Hepatocyte (in vitro differentiated cells): ENCODE results near the gene CYBA. TPM values are rescaled to one million over a fixed set of nuclear protein-coding genes. Genes with fewer than 3 reads are reported as not detected.

ENCODE experiments used
- DNase-seq: peaks from one replicate; pipeline ENCODE4 v3.0.0-alpha.2; 2016; ENCODE audit warnings: low spot score
- H2AFZ ChIP-seq: fragments of 200-600 bp; sonication (generic); 2 replicates; pipeline ENCODE4 v1.6.0; 2016; ENCODE audit warnings: antibody characterized with exemption, mild to moderate bottlenecking
- H3K27ac ChIP-seq: fragments of 200-600 bp; sonication (generic); 2 replicates; pipeline ENCODE4 v1.5.1; 2016; ENCODE audit warnings: mild to moderate bottlenecking
- H3K27me3 ChIP-seq: fragments of 200-600 bp; sonication (generic); 2 replicates; pipeline ENCODE4 v1.6.1; 2016
- H3K36me3 ChIP-seq: fragments of 200-600 bp; sonication (generic); replicated peaks from 2 replicates; pipeline ENCODE4 v1.5.1; 2016; ENCODE audit warnings: low read depth; ENCODE audit not compliant: insufficient read depth
- H3K4me1 ChIP-seq: fragments of 200-600 bp; sonication (generic); 2 replicates; pipeline ENCODE4 v1.5.1; 2016; ENCODE audit warnings: mild to moderate bottlenecking, moderate library complexity; ENCODE audit not compliant: insufficient read depth
- H3K4me2 ChIP-seq: fragments of 200-600 bp; sonication (generic); 2 replicates; pipeline ENCODE4 v1.6.0; 2016
- H3K4me3 ChIP-seq: fragments of 200-600 bp; sonication (generic); 2 replicates; pipeline ENCODE4 v1.5.1; 2016; ENCODE audit warnings: mild to moderate bottlenecking
- H3K79me2 ChIP-seq: fragments of 200-600 bp; sonication (generic); 2 replicates; pipeline ENCODE4 v1.6.0; 2017; ENCODE audit warnings: mild to moderate bottlenecking
- H3K9me2 ChIP-seq: fragments of 200-600 bp; sonication (generic); replicated peaks from 2 replicates; pipeline ENCODE4 v1.6.0; 2017; ENCODE audit warnings: mild to moderate bottlenecking; ENCODE audit not compliant: insufficient read depth
- H3K9me3 ChIP-seq: fragments of 200-600 bp; sonication (generic); 2 replicates; pipeline ENCODE4 v1.5.1; 2016; ENCODE audit warnings: low read depth, mild to moderate bottlenecking
- H4K20me1 ChIP-seq: fragments of 200-600 bp; sonication (generic); 2 replicates; pipeline ENCODE4 v1.6.0; 2016; ENCODE audit warnings: mild to moderate bottlenecking; ENCODE audit not compliant: insufficient read depth, poor library complexity, severe bottlenecking
- CTCF ChIP-seq: fragments of 200-600 bp; sonication (generic); IDR thresholded peaks from 2 replicates; pipeline ENCODE4 v1.5.1; 2016; ENCODE audit warnings: antibody characterized with exemption, mild to moderate bottlenecking; ENCODE audit not compliant: poor library complexity
- EZH2 ChIP-seq: fragments of 200-600 bp; sonication (generic); IDR thresholded peaks from 2 replicates; pipeline ENCODE4 v1.6.1; 2016; ENCODE audit warnings: antibody characterized with exemption, mild to moderate bottlenecking, borderline replicate concordance
- EZH2phosphoT487 ChIP-seq: fragments of 200-600 bp; sonication (generic); IDR thresholded peaks from one replicate; pipeline ENCODE4 v1.6.1; 2018; ENCODE audit warnings: antibody characterized with exemption, mild to moderate bottlenecking, low read depth, moderate library complexity; ENCODE audit not compliant: unreplicated experiment, severe bottlenecking
- WGBS: methylation state at CpG from one replicate; pipeline ENCODE4 v1.1.6; 2016; ENCODE audit warnings: low lambda C conversion rate; ENCODE audit errors: missing lambda C conversion rate; 5-methylcytosine and 5-hydroxymethylcytosine counted together
- polyA plus RNA-seq: library from polyadenylated mRNA; unstranded; fragments of >200 nt; fragmentation: Nextera tagmentation; extraction: Ambion mirVana; gene quantifications from 2 replicates; pipeline ENCODE4 v1.2.1, GENCODE V29; 2016
- total RNA-seq: library from RNA; depleted of rRNA; stranded (reverse); fragments of >200 nt; gene quantifications from 2 replicates; pipeline ENCODE4 v1.2.3, GENCODE V29; 2014

The CYBA gene
- total and polyA plus RNA-seq, 2 experiments from 2014 or later: 196 to 419 TPM

DNA sequence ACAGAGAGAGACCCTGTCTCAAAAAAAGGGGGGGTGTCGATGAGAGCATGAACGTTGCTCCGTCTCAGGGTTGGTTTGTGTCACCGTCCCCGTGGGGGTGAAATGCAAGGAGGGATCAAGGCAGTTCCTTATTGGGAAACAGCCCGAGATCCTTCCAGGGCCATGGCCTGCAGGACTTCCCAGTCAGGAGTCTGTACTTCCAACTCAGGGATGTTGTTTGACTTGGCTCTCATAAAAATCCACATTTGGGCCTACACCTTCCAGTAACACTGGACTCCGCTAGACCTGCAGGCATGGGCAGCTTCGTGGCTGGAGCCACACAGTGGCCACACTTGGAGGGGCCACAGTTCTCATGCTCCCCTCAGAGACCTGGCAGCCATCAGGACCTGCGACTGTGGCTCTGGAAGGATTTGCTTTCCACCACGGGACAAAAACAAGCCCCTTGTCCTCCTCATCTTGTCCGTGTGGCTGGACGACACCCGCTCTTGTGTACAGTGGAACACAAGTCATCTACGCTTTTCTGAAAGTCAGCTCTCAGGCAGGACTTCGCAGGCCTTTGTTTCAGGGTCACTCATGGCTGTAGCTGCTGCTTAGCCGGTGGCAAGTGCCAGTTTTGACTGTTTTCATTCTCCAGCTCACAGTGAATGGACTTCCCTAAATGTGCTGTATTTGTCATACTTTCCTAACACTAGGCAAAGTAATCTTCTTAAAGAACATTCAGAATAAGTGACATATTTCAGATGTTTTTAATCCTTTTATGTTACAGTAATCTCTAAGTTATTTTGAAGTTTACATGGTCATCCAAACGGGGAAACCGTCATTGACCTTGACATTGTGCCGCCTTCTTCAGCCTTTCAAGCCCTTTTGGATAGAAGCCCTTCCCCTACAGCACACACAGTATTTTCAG lies 36.7 kb downstream of the CYBA start:
- no peak overlapping the region for H3K4me3 ChIP-seq
- H3K4me1 ChIP-seq: peaks cover 14% of the 10 kb centered on the region
- H3K4me2 ChIP-seq: no peak overlapping the region
- no peak overlapping the region for H3K27ac ChIP-seq
- no peaks in the 10 kb centered on the region for H3K9me3 ChIP-seq
- no peaks in the 10 kb centered on the region for H3K27me3 ChIP-seq
- no peaks in the 10 kb centered on the region for H3K36me3 ChIP-seq
- DNase-seq: no peak
- TF ChIP-seq EZH2phosphoT487 (no peak), EZH2 (no peak), CTCF (no peak)
- no peak overlapping the region for H2AFZ ChIP-seq
- H4K20me1 ChIP-seq: peaks cover 9% of the 10 kb centered on the region
- H3K79me2 ChIP-seq: peaks cover 8% of the 10 kb centered on the region
- 92% methylated on average over 19 of the region's 19 CpGs for WGBS
- no peaks in the 10 kb centered on the region for H3K9me2 ChIP-seq

DNA sequence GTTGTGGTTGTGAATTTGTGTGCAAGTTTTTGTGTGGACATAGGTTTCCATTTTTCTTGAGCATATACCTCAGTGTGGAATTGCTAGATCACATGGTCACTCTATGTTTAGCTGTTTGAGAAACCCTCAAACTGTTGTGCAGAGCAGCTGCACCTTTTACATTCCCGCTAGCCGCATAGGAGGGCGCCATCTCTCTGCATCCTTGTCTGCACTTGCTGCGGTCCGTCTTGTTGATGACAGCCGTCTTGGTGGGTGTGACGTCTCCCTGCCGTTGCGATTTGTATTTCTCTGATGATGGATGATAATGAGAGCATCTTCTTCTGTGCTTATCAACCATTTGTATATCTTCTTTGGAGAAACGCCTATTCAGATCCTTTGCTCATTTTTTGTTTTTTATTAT lies 37.6 kb downstream of the CYBA start:
- WGBS: 91% methylated on average over 10 of the region's 10 CpGs
- Histone ChIP-seq H3K4me2 (no peak overlapping the region), H4K20me1 (peaks cover 5% of the 10 kb centered on the region), H3K27ac (no peak overlapping the region), H3K4me3 (no peak overlapping the region), H3K9me2 (no peaks in the 10 kb centered on the region), H3K4me1 (peaks cover 7% of the 10 kb centered on the region), H3K79me2 (peaks cover 6% of the 10 kb centered on the region), H2AFZ (no peak overlapping the region), H3K36me3 (no peaks in the 10 kb centered on the region), H3K27me3 (no peaks in the 10 kb centered on the region), H3K9me3 (no peaks in the 10 kb centered on the region)
- TF ChIP-seq EZH2 (no peak), CTCF (no peak), EZH2phosphoT487 (no peak)
- DNase-seq: no peak

GRCh38 chr16:88610909-88611812 lies 39.7 kb downstream of the CYBA start:
- Histone ChIP-seq H3K4me3 (no peak overlapping the region), H3K27me3 (no peaks in the 10 kb centered on the region), H3K79me2 (peaks cover 5% of the 10 kb centered on the region), H3K36me3 (no peaks in the 10 kb centered on the region), H3K9me3 (no peaks in the 10 kb centered on the region), H3K4me1 (no peaks in the 10 kb centered on the region), H3K4me2 (no peak overlapping the region), H4K20me1 (peaks cover 2% of the 10 kb centered on the region), H3K9me2 (no peaks in the 10 kb centered on the region), H2AFZ (no peak overlapping the region), H3K27ac (no peak overlapping the region)
- 73% methylated on average over 41 of the region's 49 CpGs for WGBS
- no peak for TF ChIP-seq CTCF
- no peak for TF ChIP-seq EZH2
- TF ChIP-seq EZH2phosphoT487: no peak
- DNase-seq: no peak
